ENCODE data around the gene LHX3.

DNA sequence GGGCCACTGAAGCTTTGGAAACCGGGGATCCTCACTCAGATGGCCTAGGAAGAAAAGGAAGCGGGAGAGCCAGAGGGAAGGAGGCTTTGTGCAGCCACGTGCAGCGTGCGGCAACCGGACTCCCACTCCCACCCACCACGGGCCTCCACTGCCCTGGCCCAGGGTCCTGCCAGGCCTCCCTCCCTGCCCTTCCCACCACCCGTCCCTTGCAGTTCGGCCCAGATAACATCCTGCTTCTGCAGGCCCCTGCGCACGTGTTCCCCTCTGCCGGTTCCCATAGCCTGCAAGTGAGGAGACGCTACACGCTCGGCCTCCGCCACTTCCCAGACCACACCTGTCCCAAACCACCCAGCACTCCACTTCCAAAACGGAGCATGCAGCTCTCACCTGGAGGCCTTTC is 4.3 kb upstream of the LHX3 start:
- TF ChIP-seq ZNF544 (tag by site-specific recombination; IDR thresholded peaks at IDR 0.05) (no peak), ZNF514 (tag by site-specific recombination; IDR thresholded peaks at IDR 0.05) (no peak), ZNF138 (tag by site-specific recombination; IDR thresholded peaks at IDR 0.05; ENCODE audit: borderline replicate concordance) (no peak), MYNN (tag by site-specific recombination; IDR thresholded peaks at IDR 0.05; ENCODE audit: borderline replicate concordance) (no peak), ZNF530 (tag by site-specific recombination; IDR thresholded peaks at IDR 0.05; ENCODE audit: low read depth) (no peak), ZNF140 (tag by site-specific recombination; IDR thresholded peaks at IDR 0.05) (no peak)
- TF ChIP-seq, protein P1, sequence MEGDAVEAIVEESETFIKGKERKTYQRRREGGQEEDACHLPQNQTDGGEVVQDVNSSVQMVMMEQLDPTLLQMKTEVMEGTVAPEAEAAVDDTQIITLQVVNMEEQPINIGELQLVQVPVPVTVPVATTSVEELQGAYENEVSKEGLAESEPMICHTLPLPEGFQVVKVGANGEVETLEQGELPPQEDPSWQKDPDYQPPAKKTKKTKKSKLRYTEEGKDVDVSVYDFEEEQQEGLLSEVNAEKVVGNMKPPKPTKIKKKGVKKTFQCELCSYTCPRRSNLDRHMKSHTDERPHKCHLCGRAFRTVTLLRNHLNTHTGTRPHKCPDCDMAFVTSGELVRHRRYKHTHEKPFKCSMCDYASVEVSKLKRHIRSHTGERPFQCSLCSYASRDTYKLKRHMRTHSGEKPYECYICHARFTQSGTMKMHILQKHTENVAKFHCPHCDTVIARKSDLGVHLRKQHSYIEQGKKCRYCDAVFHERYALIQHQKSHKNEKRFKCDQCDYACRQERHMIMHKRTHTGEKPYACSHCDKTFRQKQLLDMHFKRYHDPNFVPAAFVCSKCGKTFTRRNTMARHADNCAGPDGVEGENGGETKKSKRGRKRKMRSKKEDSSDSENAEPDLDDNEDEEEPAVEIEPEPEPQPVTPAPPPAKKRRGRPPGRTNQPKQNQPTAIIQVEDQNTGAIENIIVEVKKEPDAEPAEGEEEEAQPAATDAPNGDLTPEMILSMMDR (tag by site-specific recombination; IDR thresholded peaks at IDR 0.05), result no peak
- TF ChIP-seq, protein P2, sequence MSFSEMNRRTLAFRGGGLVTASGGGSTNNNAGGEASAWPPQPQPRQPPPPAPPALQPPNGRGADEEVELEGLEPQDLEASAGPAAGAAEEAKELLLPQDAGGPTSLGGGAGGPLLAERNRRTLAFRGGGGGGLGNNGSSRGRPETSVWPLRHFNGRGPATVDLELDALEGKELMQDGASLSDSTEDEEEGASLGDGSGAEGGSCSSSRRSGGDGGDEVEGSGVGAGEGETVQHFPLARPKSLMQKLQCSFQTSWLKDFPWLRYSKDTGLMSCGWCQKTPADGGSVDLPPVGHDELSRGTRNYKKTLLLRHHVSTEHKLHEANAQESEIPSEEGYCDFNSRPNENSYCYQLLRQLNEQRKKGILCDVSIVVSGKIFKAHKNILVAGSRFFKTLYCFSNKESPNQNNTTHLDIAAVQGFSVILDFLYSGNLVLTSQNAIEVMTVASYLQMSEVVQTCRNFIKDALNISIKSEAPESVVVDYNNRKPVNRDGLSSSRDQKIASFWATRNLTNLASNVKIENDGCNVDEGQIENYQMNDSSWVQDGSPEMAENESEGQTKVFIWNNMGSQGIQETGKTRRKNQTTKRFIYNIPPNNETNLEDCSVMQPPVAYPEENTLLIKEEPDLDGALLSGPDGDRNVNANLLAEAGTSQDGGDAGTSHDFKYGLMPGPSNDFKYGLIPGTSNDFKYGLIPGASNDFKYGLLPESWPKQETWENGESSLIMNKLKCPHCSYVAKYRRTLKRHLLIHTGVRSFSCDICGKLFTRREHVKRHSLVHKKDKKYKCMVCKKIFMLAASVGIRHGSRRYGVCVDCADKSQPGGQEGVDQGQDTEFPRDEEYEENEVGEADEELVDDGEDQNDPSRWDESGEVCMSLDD (tag by site-specific recombination; IDR thresholded peaks at IDR 0.05), result no peak
- TF ChIP-seq, protein P3, sequence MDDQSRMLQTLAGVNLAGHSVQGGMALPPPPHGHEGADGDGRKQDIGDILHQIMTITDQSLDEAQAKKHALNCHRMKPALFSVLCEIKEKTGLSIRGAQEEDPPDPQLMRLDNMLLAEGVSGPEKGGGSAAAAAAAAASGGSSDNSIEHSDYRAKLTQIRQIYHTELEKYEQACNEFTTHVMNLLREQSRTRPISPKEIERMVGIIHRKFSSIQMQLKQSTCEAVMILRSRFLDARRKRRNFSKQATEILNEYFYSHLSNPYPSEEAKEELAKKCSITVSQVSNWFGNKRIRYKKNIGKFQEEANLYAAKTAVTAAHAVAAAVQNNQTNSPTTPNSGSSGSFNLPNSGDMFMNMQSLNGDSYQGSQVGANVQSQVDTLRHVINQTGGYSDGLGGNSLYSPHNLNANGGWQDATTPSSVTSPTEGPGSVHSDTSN (CRISPR knock-in tag; IDR thresholded peaks at IDR 0.05), result no peak
- TF ChIP-seq, protein P4, sequence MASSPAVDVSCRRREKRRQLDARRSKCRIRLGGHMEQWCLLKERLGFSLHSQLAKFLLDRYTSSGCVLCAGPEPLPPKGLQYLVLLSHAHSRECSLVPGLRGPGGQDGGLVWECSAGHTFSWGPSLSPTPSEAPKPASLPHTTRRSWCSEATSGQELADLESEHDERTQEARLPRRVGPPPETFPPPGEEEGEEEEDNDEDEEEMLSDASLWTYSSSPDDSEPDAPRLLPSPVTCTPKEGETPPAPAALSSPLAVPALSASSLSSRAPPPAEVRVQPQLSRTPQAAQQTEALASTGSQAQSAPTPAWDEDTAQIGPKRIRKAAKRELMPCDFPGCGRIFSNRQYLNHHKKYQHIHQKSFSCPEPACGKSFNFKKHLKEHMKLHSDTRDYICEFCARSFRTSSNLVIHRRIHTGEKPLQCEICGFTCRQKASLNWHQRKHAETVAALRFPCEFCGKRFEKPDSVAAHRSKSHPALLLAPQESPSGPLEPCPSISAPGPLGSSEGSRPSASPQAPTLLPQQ (tag by site-specific recombination; IDR thresholded peaks at IDR 0.05), result no peak
- TF ChIP-seq, protein P5, sequence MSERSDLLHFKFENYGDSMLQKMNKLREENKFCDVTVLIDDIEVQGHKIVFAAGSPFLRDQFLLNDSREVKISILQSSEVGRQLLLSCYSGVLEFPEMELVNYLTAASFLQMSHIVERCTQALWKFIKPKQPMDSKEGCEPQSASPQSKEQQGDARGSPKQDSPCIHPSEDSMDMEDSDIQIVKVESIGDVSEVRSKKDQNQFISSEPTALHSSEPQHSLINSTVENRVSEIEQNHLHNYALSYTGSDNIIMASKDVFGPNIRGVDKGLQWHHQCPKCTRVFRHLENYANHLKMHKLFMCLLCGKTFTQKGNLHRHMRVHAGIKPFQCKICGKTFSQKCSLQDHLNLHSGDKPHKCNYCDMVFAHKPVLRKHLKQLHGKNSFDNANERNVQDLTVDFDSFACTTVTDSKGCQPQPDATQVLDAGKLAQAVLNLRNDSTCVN (tag by site-specific recombination; optimal IDR thresholded peaks at IDR 0.05), result no peak
- TF ChIP-seq, protein P6, sequence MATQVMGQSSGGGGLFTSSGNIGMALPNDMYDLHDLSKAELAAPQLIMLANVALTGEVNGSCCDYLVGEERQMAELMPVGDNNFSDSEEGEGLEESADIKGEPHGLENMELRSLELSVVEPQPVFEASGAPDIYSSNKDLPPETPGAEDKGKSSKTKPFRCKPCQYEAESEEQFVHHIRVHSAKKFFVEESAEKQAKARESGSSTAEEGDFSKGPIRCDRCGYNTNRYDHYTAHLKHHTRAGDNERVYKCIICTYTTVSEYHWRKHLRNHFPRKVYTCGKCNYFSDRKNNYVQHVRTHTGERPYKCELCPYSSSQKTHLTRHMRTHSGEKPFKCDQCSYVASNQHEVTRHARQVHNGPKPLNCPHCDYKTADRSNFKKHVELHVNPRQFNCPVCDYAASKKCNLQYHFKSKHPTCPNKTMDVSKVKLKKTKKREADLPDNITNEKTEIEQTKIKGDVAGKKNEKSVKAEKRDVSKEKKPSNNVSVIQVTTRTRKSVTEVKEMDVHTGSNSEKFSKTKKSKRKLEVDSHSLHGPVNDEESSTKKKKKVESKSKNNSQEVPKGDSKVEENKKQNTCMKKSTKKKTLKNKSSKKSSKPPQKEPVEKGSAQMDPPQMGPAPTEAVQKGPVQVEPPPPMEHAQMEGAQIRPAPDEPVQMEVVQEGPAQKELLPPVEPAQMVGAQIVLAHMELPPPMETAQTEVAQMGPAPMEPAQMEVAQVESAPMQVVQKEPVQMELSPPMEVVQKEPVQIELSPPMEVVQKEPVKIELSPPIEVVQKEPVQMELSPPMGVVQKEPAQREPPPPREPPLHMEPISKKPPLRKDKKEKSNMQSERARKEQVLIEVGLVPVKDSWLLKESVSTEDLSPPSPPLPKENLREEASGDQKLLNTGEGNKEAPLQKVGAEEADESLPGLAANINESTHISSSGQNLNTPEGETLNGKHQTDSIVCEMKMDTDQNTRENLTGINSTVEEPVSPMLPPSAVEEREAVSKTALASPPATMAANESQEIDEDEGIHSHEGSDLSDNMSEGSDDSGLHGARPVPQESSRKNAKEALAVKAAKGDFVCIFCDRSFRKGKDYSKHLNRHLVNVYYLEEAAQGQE (tag by site-specific recombination; IDR thresholded peaks at IDR 0.05), result no peak
